ENCODE results near the gene ZNF621.
A peak's percentile ranks its signal among the peaks of the same experiment; 100 is the strongest.
"Not testable (repeated sequence)": the region's sequence is repeated elsewhere in the genome, so short reads cannot be mapped to it uniquely, and the experiment has no call there.

Gene ZNF621

GRCh38 chr3:40532252-40532651, 7.5 kb downstream of the ZNF621 start:
- TF ChIP-seq CTCF (IDR thresholded peaks at IDR 0.05; ENCODE audit: control insufficient read depth, insufficient read depth, low read depth, low read length, missing control alignments) = no peak
- no peak for DNase-seq (ENCODE audit: low read depth)

GRCh38 chr3:40534283-40534682, 9.5 kb downstream of the ZNF621 start:
- TF ChIP-seq CTCF (IDR thresholded peaks at IDR 0.05; ENCODE audit: control insufficient read depth, insufficient read depth, low read depth, low read length, missing control alignments) = no peak
- DNase-seq (ENCODE audit: low read depth) = no peak
- H3K4me3 ChIP-seq (ENCODE audit: control insufficient read depth, low read depth, low read length) = no peak overlapping the region

More at GRCh38 chr3:40532252-40532651, 7.5 kb downstream of the ZNF621 start:
- H3K4me3 ChIP-seq (ENCODE audit: control insufficient read depth, low read depth, low read length) = no peak overlapping the region

- no peak overlapping the region for H3K4me3 ChIP-seq (ENCODE audit: control insufficient read depth, low read depth, low read length)
- TF ChIP-seq CTCF (IDR thresholded peaks at IDR 0.05; ENCODE audit: control insufficient read depth, insufficient read depth, low read depth, low read length, missing control alignments) = no peak
- peak; percentile 38 for DNase-seq (ENCODE audit: low read depth)
These were observed 22.1 kb downstream of the ZNF621 start for GRCh38 chr3:40546816-40547215.

- TF ChIP-seq CTCF (IDR thresholded peaks at IDR 0.05; ENCODE audit: control insufficient read depth, insufficient read depth, low read depth, low read length, missing control alignments) = no peak
- H3K4me3 ChIP-seq (ENCODE audit: control insufficient read depth, low read depth, low read length) = no peak overlapping the region
These were observed 25.4 kb downstream of the ZNF621 start for GRCh38 chr3:40550167-40550566.

GRCh38 chr3:40557575-40558161, 32.9 kb downstream of the ZNF621 start:
- DNase-seq (ENCODE audit: low read depth) = no peak
- TF ChIP-seq CTCF (IDR thresholded peaks at IDR 0.05; ENCODE audit: control insufficient read depth, insufficient read depth, low read depth, low read length, missing control alignments) = no peak
- no peak overlapping the region for H3K4me3 ChIP-seq (ENCODE audit: control insufficient read depth, low read depth, low read length)

More at GRCh38 chr3:40550167-40550566, 25.4 kb downstream of the ZNF621 start:
- no peak for DNase-seq (ENCODE audit: low read depth)

- DNase-seq (ENCODE audit: low read depth); H3K4me3 ChIP-seq (ENCODE audit: control insufficient read depth, low read depth, low read length): not testable (repeated sequence)
These were observed 37.7 kb downstream of the ZNF621 start for GRCh38 chr3:40562482-40562881.

GRCh38 chr3:40565629-40566028, 40.9 kb downstream of the ZNF621 start:
- DNase-seq (ENCODE audit: low read depth) = not testable (repeated sequence)

GRCh38 chr3:40566694-40567093, 41.9 kb downstream of the ZNF621 start:
- DNase-seq (ENCODE audit: low read depth) = no peak
- H3K4me3 ChIP-seq (ENCODE audit: control insufficient read depth, low read depth, low read length) = no peak overlapping the region
- no peak for TF ChIP-seq CTCF (IDR thresholded peaks at IDR 0.05; ENCODE audit: control insufficient read depth, insufficient read depth, low read depth, low read length, missing control alignments)

More at GRCh38 chr3:40565629-40566028, 40.9 kb downstream of the ZNF621 start:
- not testable (repeated sequence) for H3K4me3 ChIP-seq (ENCODE audit: control insufficient read depth, low read depth, low read length)

Measured in AG09309 (cell line).